ENCODE results near the gene PPME1.

Gene PPME1

GRCh38 chr11:74162681-74163467 is 8.2 kb upstream of the PPME1 start:
- no peak for DNase-seq (ENCODE audit: extremely low read depth, low read depth)
- TF ChIP-seq, protein P1, sequence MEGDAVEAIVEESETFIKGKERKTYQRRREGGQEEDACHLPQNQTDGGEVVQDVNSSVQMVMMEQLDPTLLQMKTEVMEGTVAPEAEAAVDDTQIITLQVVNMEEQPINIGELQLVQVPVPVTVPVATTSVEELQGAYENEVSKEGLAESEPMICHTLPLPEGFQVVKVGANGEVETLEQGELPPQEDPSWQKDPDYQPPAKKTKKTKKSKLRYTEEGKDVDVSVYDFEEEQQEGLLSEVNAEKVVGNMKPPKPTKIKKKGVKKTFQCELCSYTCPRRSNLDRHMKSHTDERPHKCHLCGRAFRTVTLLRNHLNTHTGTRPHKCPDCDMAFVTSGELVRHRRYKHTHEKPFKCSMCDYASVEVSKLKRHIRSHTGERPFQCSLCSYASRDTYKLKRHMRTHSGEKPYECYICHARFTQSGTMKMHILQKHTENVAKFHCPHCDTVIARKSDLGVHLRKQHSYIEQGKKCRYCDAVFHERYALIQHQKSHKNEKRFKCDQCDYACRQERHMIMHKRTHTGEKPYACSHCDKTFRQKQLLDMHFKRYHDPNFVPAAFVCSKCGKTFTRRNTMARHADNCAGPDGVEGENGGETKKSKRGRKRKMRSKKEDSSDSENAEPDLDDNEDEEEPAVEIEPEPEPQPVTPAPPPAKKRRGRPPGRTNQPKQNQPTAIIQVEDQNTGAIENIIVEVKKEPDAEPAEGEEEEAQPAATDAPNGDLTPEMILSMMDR (IDR thresholded peaks at IDR 0.05; ENCODE audit: low read depth, low read length) = no peak

GRCh38 chr11:74168838-74169237 is 2.3 kb upstream of the PPME1 start:
- DNase-seq (ENCODE audit: extremely low read depth, low read depth) = no peak
- TF ChIP-seq, protein P1 (IDR thresholded peaks at IDR 0.05; ENCODE audit: low read depth, low read length) = no peak

DNA sequence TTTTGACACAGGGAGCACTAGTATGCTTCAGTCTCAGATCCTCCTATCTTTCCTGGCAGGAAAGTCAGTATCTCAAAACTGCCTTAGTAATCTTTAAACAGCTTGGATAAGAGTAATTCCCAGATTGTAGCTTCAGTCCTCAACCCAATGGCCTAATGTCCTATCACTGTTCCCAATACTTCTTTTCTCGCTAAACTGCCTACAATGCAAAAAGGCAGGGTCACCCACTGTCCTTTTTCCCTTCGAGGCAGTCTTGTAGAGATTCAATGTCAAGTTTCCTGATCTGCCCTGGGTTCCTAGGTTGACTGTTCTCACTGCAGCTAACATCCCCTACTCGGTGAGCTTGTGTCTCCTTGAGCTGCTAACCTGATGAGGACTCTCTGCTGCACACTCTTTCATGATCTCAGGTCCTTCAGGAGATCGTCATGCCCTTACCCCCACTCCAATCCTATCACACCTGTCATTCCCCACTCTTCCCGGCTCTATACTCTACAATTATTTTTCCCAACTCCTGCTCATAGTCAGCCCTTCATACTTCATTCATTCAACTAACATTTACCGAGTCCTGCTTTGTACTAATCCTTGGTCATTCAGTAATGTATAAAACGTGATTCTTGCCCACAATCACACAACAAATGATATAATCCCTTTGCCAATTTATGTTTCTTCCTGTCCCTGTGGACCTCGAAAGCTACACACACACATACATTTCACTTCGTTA is 1.2 kb upstream of the PPME1 start:
- no peak for DNase-seq (ENCODE audit: extremely low read depth, low read depth)
- TF ChIP-seq, protein P1 (IDR thresholded peaks at IDR 0.05; ENCODE audit: low read depth, low read length) = no peak

- TF ChIP-seq, protein P1 (IDR thresholded peaks at IDR 0.05; ENCODE audit: low read depth, low read length) = no peak
- no peak for DNase-seq (ENCODE audit: extremely low read depth, low read depth)
Measured at GRCh38 chr11:74171630-74171968, 510 bp downstream of the PPME1 start.

DNA sequence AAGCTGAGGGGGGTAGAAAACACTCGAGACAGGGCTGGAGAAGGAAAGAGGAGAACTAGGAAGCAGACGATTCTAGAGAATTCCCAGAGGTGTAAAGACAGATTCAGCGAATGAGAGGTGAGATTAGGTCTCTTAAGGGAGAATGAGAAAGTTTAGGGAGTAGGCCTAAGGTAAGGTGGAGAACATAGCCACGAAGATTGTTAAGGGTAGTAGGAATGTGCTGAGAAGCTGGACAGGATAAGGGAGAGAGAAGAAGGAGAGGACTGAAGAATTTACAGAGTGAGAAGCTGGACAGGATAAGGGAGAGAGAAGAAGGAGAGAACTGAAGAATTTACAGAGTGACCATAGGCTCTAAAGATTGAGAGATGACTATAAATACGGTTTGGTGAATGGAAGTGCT is 908 bp downstream of the PPME1 start:
- DNase-seq (ENCODE audit: extremely low read depth, low read depth) = no peak

GRCh38 chr11:74175920-74176319 is 4.8 kb downstream of the PPME1 start:
- TF ChIP-seq, protein P1 (IDR thresholded peaks at IDR 0.05; ENCODE audit: low read depth, low read length) = no peak
- no peak for DNase-seq (ENCODE audit: extremely low read depth, low read depth)

More for the DNA sequence above, 908 bp downstream of the PPME1 start:
- TF ChIP-seq, protein P1 (IDR thresholded peaks at IDR 0.05; ENCODE audit: low read depth, low read length) = no peak
